WTC11 (cell line): ENCODE measurements around the gene REEP3. TPM values are rescaled to one million over a fixed set of nuclear protein-coding genes. Genes with fewer than 3 reads are reported as not detected.

ENCODE experiments used
- ATAC-seq: fragments of 200-7000 bp; cut with Tn5 transposase; 2 replicates; pipeline ENCODE4 v1.10.0; 2021; ENCODE audit warnings: mild to moderate bottlenecking, moderate library complexity
- CTCF ChIA-PET: fragments of 300-600 bp; sonication (Branson Sonifier 250); formaldehyde crosslinking; loops from one replicate; lab custom pipeline; 2021; ENCODE audit warnings: antibody characterized with exemption; lab: Charles Lee
- POLR2A ChIA-PET: fragments of 350-600 bp; sonication (Branson Sonifier 250); formaldehyde crosslinking; loops from one replicate; lab custom pipeline; 2021; ENCODE audit warnings: antibody characterized with exemption; lab: Charles Lee
- DNase-seq: peaks from one replicate; pipeline ENCODE4 v3.0.0; 2021; ENCODE audit warnings: low spot score
- H3K27ac Mint-ChIP-seq: 2 replicates; pipeline ENCODE4 v1.8.0; 2021; ENCODE audit warnings: mixed read lengths
- H3K27me3 Mint-ChIP-seq: 2 replicates; pipeline ENCODE4 v1.8.0; 2021; ENCODE audit warnings: low read depth, mild to moderate bottlenecking, moderate library complexity, mixed read lengths
- H3K36me3 Mint-ChIP-seq: 2 replicates; pipeline ENCODE4 v1.8.0; 2021; ENCODE audit warnings: mixed read lengths
- H3K4me1 Mint-ChIP-seq: 2 replicates; pipeline ENCODE4 v1.8.0; 2022; ENCODE audit warnings: mixed read lengths
- H3K4me3 Mint-ChIP-seq: 2 replicates; pipeline ENCODE4 v1.8.0; 2021; ENCODE audit warnings: mild to moderate bottlenecking, moderate library complexity, mixed read lengths
- H3K9me3 Mint-ChIP-seq: 2 replicates; pipeline ENCODE4 v1.8.0; 2021; ENCODE audit warnings: mixed read lengths
- ARID4B ChIP-seq: sonication (generic); formaldehyde crosslinking; IDR thresholded peaks from 2 replicates; pipeline ENCODE4 v1.8.0; 2023; ENCODE audit warnings: missing genetic modification reagents, mild to moderate bottlenecking, borderline replicate concordance
- ATF2 ChIP-seq: sonication (generic); formaldehyde crosslinking; IDR thresholded peaks from 2 replicates; pipeline ENCODE4 v1.8.1; 2022; ENCODE audit warnings: low read depth, missing genetic modification reagents, borderline replicate concordance
- ATF3 ChIP-seq: sonication (generic); formaldehyde crosslinking; conservative IDR thresholded peaks from 2 replicates; pipeline ENCODE4 v1.8.1; 2022; ENCODE audit warnings: mild to moderate bottlenecking, missing genetic modification reagents
- CREB1 ChIP-seq: sonication (generic); formaldehyde crosslinking; IDR thresholded peaks from 2 replicates; pipeline ENCODE4 v1.8.0; 2023; ENCODE audit warnings: mild to moderate bottlenecking, missing genetic modification reagents
- GABPB1 ChIP-seq: sonication (generic); formaldehyde crosslinking; IDR thresholded peaks from 2 replicates; pipeline ENCODE4 v1.8.1; 2023; ENCODE audit warnings: mild to moderate bottlenecking, missing genetic modification reagents
- MXD4 ChIP-seq: fragments of 250-450 bp; sonication (Bioruptor Pico); IDR thresholded peaks from 2 replicates; pipeline ENCODE4 v1.8.0; 2021; ENCODE audit warnings: mild to moderate bottlenecking, moderate library complexity, borderline replicate concordance
- NR1H2 ChIP-seq: sonication (generic); formaldehyde crosslinking; IDR thresholded peaks from 2 replicates; pipeline ENCODE4 v1.9.0; 2021; ENCODE audit warnings: mild to moderate bottlenecking, moderate library complexity, missing genetic modification reagents
- RELA ChIP-seq: sonication (generic); formaldehyde crosslinking; IDR thresholded peaks from 2 replicates; pipeline ENCODE4 v1.8.1; 2022; ENCODE audit warnings: missing genetic modification reagents, mild to moderate bottlenecking, borderline replicate concordance
- STAT6 ChIP-seq: sonication (generic); formaldehyde crosslinking; conservative IDR thresholded peaks from 2 replicates; pipeline ENCODE4 v1.8.1; 2023; ENCODE audit warnings: mild to moderate bottlenecking, low read depth, missing genetic modification reagents, moderate library complexity
- TCF7 ChIP-seq: sonication (generic); formaldehyde crosslinking; IDR thresholded peaks from 2 replicates; pipeline ENCODE4 v1.8.0; 2022; ENCODE audit warnings: mild to moderate bottlenecking, low read depth, missing genetic modification reagents, moderate library complexity
- TEAD1 ChIP-seq: sonication (generic); formaldehyde crosslinking; IDR thresholded peaks from 2 replicates; pipeline ENCODE4 v1.8.0; 2022; ENCODE audit warnings: mild to moderate bottlenecking, missing genetic modification reagents
- ZMAT4 ChIP-seq: fragments of 250-450 bp; sonication (Bioruptor Pico); IDR thresholded peaks from 2 replicates; pipeline ENCODE4 v1.9.0; 2021; ENCODE audit warnings: mild to moderate bottlenecking
- ZNF219 ChIP-seq: sonication (generic); formaldehyde crosslinking; IDR thresholded peaks from 2 replicates; pipeline ENCODE4 v1.8.0; 2023; ENCODE audit warnings: missing genetic modification reagents, mild to moderate bottlenecking, borderline replicate concordance
- ZNF423 ChIP-seq: fragments of 250-450 bp; sonication (Bioruptor Pico); IDR thresholded peaks from 2 replicates; pipeline ENCODE4 v2.1.2; 2022; ENCODE audit warnings: mild to moderate bottlenecking, moderate library complexity
- total RNA-seq: library from RNA; stranded (reverse); gene quantifications from 3 replicates; pipeline ENCODE4 v1.2.3, GENCODE V29; 2021
- TF ChIP-seq, protein P1 (sequence below): fragments of 200-600 bp; IDR thresholded peaks from 2 replicates; pipeline ENCODE4 v1.8.0; 2022; ENCODE audit warnings: antibody characterized with exemption
- TF ChIP-seq, protein P2 (sequence below): fragments of 250-450 bp; sonication (Bioruptor Pico); IDR thresholded peaks from 2 replicates; pipeline ENCODE4 v1.9.0; 2021; ENCODE audit warnings: moderate library complexity, mild to moderate bottlenecking, inconsistent platforms, borderline replicate concordance

The REEP3 gene
- total RNA-seq, 1 experiment from 2014 or later, result 18.5 TPM

DNA sequence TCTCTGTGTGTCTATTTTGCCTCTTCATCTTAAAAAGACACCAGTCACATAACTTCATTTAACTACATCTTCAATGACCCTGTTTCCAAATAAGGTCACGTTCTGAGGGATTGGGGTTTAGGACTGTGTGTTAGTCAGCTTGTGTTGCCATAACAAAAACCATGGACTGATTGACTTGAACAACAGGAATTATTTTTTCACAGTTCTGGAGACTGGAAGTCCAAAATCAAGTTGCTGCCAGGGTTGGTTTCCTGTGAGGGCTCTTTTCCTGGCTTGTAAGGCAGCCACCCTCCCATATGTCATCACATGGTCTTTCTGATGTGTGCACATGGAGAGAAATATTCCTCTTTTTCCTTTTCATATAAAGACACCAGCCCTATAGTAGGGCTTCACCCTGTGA is 55.3 kb downstream of the REEP3 start:
- no peak for TF ChIP-seq NR1H2 (CRISPR knock-in tag)
- TF ChIP-seq ATF3 (CRISPR knock-in tag), result no peak
- TF ChIP-seq, protein P1, sequence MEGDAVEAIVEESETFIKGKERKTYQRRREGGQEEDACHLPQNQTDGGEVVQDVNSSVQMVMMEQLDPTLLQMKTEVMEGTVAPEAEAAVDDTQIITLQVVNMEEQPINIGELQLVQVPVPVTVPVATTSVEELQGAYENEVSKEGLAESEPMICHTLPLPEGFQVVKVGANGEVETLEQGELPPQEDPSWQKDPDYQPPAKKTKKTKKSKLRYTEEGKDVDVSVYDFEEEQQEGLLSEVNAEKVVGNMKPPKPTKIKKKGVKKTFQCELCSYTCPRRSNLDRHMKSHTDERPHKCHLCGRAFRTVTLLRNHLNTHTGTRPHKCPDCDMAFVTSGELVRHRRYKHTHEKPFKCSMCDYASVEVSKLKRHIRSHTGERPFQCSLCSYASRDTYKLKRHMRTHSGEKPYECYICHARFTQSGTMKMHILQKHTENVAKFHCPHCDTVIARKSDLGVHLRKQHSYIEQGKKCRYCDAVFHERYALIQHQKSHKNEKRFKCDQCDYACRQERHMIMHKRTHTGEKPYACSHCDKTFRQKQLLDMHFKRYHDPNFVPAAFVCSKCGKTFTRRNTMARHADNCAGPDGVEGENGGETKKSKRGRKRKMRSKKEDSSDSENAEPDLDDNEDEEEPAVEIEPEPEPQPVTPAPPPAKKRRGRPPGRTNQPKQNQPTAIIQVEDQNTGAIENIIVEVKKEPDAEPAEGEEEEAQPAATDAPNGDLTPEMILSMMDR, result no peak
- no peak for TF ChIP-seq STAT6 (CRISPR knock-in tag)
- TF ChIP-seq TCF7, result no peak
- no peak for TF ChIP-seq ZMAT4
- no peak for TF ChIP-seq GABPB1 (CRISPR knock-in tag)
- no peak for TF ChIP-seq ARID4B
- no peak for TF ChIP-seq ZNF423 (CRISPR knock-in tag)
- no peak for TF ChIP-seq CREB1 (CRISPR knock-in tag)
- no peak for TF ChIP-seq RELA (CRISPR knock-in tag)
- TF ChIP-seq MXD4, result no peak
- no peak for TF ChIP-seq TEAD1 (CRISPR knock-in tag)
- TF ChIP-seq, protein P2, sequence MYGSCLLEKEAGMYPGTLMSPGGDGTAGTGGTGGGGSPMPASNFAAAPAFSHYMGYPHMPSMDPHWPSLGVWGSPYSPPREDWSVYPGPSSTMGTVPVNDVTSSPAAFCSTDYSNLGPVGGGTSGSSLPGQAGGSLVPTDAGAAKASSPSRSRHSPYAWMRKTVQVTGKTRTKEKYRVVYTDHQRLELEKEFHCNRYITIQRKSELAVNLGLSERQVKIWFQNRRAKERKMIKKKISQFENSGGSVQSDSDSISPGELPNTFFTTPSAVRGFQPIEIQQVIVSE (CRISPR knock-in tag), result no peak
- no peak for TF ChIP-seq ZNF219 (CRISPR knock-in tag)
- TF ChIP-seq ATF2, result no peak
- CTCF ChIA-PET, result no interaction called here
- no peak for ATAC-seq
- H3K27ac Mint-ChIP-seq, result peak overlapping the region; percentile 89
- no peak overlapping the region for H3K4me3 Mint-ChIP-seq
- H3K4me1 Mint-ChIP-seq, result peaks cover 40% of the 10 kb centered on the region
- H3K9me3 Mint-ChIP-seq, result peaks cover 7% of the 10 kb centered on the region; the same call in 1 of the 2 replicates
- no peaks in the 10 kb centered on the region for H3K27me3 Mint-ChIP-seq
- no peak for DNase-seq
- POLR2A ChIA-PET, result no interaction called here
- peaks cover 18% of the 10 kb centered on the region for H3K36me3 Mint-ChIP-seq
